Stimulated activated CD8-positive, alpha-beta memory T cell treated with anti-CD3 and anti-CD28 coated beads, Interleukin-7, amount 100 ng/mL, for 48 hours (primary cell): ENCODE data around the gene LILRA1.
"Not testable (repeated sequence)": the region's sequence is repeated elsewhere in the genome, so short reads cannot be mapped to it uniquely, and the experiment has no call there.

Experiments used
- DNase-seq, 2 donors: peaks; one replicate each; pipeline ENCODE4 v3.0.0-alpha.2; 2020; ENCODE audit warnings: low read depth in 1 of 2; ENCODE audit errors: extremely low read depth in 1 of 2

The LILRA1 gene

GRCh38 chr19:54624234-54624633 lies 30.8 kb downstream of the LILRA1 start:
- not testable (repeated sequence) for DNase-seq

- not testable (repeated sequence) for DNase-seq
These were observed 31.7 kb downstream of the LILRA1 start for GRCh38 chr19:54624934-54625730.

- DNase-seq: no peak
These were observed 33.3 kb downstream of the LILRA1 start for GRCh38 chr19:54626757-54627156.

GRCh38 chr19:54627912-54628311 lies 34.5 kb downstream of the LILRA1 start:
- not testable (repeated sequence) for DNase-seq

GRCh38 chr19:54630262-54630661 lies 36.8 kb downstream of the LILRA1 start, which contains the start of gene LILRB1:
Gene LILRB1, plus strand, starts transcription at chr19:54630484. Its CDS starts 590 bp downstream, at chr19:54631074.
- DNase-seq: not testable (repeated sequence)

GRCh38 chr19:54630782-54631181 lies 37.4 kb downstream of the LILRA1 start:
- no peak for DNase-seq

- not testable (repeated sequence) for DNase-seq
These were observed 38.3 kb downstream of the LILRA1 start for GRCh38 chr19:54631489-54632337.

GRCh38 chr19:54632517-54632916 lies 39.1 kb downstream of the LILRA1 start:
- not testable (repeated sequence) for DNase-seq

GRCh38 chr19:54633401-54633800 lies 40.0 kb downstream of the LILRA1 start:
- DNase-seq: no peak

GRCh38 chr19:54636081-54636480 lies 42.6 kb downstream of the LILRA1 start:
- DNase-seq: not testable (repeated sequence)

GRCh38 chr19:54638683-54639082 lies 45.3 kb downstream of the LILRA1 start:
- no peak for DNase-seq

GRCh38 chr19:54642953-54643352 lies 49.5 kb downstream of the LILRA1 start:
- DNase-seq: not testable (repeated sequence)

- DNase-seq: not testable (repeated sequence)
These were observed 50.2 kb downstream of the LILRA1 start for GRCh38 chr19:54643583-54643982.

- DNase-seq: no peak
These were observed 50.6 kb downstream of the LILRA1 start for GRCh38 chr19:54644056-54644455.

GRCh38 chr19:54646331-54646841 lies 53.0 kb downstream of the LILRA1 start:
- DNase-seq: no peak

- no peak for DNase-seq
These were observed 54.7 kb downstream of the LILRA1 start for GRCh38 chr19:54648129-54648528.

- no peak for DNase-seq
These were observed 56.8 kb downstream of the LILRA1 start for GRCh38 chr19:54650108-54650655.
